GM21526 (cell line): ENCODE data around the gene SRC.

Experiments used
- ATAC-seq: cut with Tn5 transposase; IDR thresholded peaks from one replicate; pipeline ENCODE4 v1.9.1; 2021; ENCODE audit warnings: moderate library complexity; ENCODE audit not compliant: unreplicated experiment, low FRiP score

Gene SRC

GRCh38 chr20:37348792-37349516 lies 3.0 kb downstream of the SRC start:
- no peak for ATAC-seq

- ATAC-seq: no peak
Measured at GRCh38 chr20:37349517-37350491, 3.9 kb downstream of the SRC start.

- no peak for ATAC-seq
Measured at GRCh38 chr20:37350649-37351574, 5.0 kb downstream of the SRC start.

- no peak for ATAC-seq
Measured at GRCh38 chr20:37351689-37352607, 6.0 kb downstream of the SRC start.

- ATAC-seq: no peak
Measured at GRCh38 chr20:37352608-37352980, 6.7 kb downstream of the SRC start.

DNA sequence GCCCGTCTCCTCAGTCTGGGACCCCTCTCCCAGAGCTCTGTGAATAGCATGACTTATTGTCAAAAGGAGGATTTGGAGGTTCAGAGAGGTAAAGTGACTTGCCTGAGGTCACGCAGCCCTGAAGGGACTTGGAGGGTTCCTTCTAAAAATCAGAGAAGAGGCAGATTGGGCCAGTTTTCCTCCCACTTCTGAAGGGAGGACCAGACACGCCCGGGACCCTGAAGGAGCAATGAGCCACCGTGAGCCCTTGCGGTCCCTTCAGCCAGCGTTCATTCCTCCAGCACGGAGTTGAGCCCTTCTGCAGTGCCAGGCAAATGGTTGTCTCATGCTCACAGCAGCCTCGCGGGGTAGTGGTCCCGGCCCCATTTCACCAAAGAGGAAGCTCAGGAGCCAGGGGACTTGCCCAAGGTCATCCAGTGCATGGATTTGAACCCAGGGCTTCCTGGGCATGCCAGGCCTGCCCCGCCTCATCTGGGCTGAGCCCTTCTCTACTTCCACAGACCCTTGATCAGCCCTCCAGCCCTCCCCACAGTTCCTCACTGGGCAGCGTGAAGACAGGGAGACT lies 7.4 kb downstream of the SRC start:
- ATAC-seq: no peak

DNA sequence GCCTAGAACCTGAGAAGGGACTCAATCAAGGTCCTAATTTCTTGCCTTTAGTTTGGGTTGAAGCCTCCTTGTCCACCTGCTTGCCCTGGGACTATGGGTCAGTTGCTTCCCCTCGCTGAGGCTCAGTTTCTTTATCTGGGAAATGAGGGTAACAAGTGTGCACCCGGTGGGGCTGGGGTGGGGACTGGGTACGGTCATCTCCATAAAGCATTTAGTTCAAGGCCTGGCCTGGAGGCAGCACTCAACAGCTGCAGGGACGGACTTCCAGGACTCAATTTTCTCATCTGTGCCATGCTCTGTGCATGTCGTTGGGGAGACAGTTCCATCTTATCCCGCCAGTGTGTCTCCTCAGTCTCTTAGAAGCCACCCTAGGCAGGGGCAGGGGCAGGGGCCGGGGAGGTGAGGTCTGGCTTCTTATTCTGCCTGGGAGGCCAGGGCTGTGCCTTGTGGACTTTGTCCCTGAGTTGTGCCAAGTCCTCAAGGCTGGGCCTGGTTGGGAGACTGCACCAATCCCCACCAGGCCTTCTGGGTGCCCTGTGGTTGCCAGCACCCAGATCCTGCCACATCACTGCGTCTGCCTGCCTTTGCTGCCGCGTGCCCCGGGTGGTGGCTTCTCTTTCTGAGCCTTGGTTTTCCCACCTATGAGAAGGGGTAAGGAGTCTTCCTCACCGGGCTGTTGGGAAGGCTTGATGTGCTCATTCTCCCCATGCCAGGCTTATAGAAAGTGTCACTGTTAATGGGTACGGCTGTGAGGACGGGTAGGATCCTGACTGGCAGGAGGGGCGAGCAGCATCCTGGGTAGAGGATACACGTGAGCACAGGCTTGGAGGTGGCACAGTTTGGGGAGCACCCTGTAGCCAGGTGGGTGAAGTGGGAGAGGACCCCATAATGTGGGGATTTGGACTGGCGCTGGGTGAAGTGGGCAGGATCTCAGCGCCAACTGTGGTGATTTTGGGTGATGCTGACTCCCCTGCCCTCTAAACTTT lies 8.6 kb downstream of the SRC start:
- ATAC-seq: no peak

DNA sequence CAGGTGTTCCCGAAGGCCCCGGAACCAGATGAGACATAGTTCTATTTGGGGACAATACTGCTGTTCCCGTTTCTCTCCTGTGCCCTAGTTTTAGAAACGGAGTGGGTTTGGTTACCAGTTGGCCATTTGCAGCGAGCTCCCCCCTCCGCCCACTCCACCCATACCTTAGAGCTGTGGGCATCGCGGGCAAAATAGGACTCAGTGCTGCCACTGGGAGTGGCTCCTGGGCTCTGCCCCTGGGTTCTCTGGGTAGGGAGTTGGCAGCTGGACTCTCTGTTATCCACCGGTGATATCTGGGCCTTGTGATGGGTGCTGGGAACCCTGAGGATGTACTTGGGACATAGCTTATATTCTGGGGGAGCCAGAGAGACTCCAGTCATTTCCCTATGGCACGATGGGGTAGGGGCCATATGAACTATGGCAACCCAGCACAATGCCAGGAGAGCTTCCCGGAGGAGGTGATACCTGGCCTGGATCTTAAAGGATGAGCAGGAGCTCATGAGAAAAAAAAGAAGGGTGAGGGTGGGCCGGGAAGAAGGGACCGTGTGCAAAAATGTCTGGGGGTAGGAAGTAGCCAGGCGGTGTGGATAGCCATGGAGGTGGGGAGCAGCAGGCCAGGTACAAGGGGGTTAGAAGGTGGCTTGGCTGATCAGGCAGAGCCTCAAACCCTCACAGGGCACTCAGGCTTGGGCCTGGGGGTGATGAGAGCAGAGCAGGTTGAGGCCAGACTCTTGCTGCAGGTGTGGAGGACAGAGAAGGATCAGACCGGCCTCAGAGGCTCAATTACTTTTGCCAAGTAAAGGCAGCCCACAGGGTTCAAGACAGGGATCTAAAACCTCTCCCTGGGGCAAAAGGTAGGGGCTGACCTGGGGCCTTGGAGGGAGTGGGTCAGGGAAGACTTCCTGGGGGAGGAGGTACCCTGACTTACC lies 9.6 kb downstream of the SRC start:
- ATAC-seq: no peak

- no peak for ATAC-seq
Measured at GRCh38 chr20:37356387-37356786, 10.4 kb downstream of the SRC start.

DNA sequence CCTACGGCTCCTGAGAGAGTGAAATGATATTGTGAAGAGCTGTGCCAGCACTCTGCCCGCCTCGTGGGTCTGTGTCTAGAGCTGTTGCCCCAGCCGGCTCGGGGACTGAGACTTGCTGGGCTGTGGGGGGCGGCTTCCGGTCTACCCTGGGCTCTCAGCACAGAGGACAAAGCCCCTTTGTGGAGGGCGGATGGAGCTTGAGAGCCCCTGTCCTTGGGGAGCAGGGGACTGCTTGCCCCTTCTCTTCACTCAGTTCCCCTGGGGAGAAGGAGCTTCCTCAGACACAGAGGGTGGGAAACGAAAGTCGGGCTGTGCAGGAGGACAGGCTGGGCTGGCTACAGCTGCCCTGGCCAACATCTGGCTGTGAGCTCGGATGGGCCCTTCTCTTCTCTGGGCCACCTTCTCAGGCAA lies 11.0 kb downstream of the SRC start:
- ATAC-seq: no peak

- no peak for ATAC-seq
Measured at GRCh38 chr20:37357481-37358365, 11.8 kb downstream of the SRC start.

DNA sequence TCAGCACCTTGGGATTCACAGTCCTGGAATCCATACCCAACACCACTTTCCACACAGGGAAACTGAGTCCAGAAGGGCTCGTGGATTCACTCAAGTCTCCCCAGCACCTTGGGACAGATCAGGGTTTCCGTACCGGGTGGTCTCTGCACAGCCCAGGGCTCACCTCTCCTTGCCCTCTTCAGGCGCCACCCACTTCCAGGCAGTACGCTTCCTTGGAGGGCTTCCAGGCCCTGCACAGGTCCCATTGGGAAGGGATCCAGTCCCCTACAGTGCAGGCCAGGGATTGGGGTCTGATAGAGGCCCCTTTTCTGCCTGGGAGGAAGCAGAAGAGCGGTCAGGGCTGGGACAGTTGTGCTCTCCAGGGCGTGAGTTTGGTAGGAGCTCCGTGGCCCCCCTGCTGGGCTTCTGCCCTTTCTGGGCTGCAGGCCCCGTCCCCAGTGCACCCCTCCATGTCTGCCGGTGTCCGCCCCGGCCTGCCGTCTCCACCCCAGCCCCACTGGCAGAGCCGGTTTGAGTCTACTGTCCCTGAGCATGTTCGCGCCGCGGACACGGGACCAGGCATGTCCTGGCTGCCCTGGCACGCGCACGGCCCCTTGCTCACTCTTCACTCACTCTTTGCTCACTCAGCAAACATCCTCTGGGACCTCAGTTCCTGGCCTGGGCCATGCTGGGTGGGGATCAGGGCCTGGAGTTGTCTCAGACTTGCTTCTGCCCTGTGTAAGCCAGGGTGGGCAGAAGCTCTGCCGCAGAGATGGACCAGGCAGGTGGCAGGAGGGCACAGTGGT lies 12.6 kb downstream of the SRC start:
- no peak for ATAC-seq

- no peak for ATAC-seq
Measured at GRCh38 chr20:37359331-37359730, 13.4 kb downstream of the SRC start.

DNA sequence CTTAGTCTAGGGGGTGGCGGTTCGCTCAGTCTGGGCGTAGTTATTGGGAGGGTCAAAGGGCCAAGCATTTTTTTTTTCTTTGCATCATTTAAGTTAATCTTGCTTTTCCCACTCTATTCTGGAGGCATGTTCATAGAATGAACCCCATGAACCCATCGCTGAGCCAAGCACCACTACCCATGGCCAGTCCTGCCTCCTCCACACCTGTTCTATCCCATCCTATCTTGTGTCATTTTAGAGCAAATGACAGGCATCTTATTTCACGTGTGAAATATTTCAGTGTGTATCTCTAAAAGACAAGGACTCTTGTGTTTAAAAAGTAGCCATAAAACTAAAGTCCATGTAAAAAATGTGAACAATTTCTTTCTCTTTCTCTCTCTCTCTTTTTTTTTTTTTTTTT lies 13.9 kb downstream of the SRC start:
- no peak for ATAC-seq

- ATAC-seq: no peak
Measured at GRCh38 chr20:37360391-37361115, 14.6 kb downstream of the SRC start.
